Stimulated activated CD8-positive, alpha-beta memory T cell treated with anti-CD3 and anti-CD28 coated beads, Interleukin-4, amount 100 ng/mL, for 1 hour (primary cell): ENCODE measurements around the gene SMIM13.

Experiments
- DNase-seq, 2 donors: peaks; one replicate each; pipeline ENCODE4 v3.0.0-alpha.2; 2020; ENCODE audit warnings: low read depth in 2 of 2, low spot score in 1 of 2

SMIM13 gene

DNA sequence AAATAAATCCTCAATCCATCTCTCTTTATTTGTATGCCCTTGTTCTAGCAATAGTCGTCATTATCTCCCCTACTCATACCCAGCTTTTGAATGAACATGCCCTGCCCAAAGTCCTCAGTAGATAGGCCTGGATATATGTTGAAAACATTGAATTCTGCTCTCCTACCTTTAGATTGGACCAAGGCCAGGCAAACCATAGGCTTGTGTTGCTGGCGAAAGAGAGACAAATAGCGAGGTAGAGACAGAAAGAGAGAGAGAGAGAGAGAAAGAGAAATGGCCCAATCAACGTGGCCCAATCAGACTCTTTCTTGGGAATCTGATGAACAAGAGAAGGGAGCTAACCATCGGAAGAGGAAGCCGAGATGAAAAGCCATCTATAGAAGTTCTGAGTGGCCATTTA lies 93.7 kb downstream of the SMIM13 start:
- DNase-seq: no peak
